Right cardiac atrium (tissue), 5 donors: ENCODE results near the gene EIF2S2. TPM values are rescaled to one million over a fixed set of nuclear protein-coding genes. Genes with fewer than 3 reads are reported as not detected.

Source experiments
- ATAC-seq, 2 donors: fragments of 200-7000 bp; cut with Tn5 transposase; one replicate each; pipeline versions ENCODE4 v1.8.0 to v1.9.1; 2020; ENCODE audit warnings: moderate library complexity in 2 of 2, mild to moderate bottlenecking in 1 of 2
- DNase-seq, 3 donors: peaks; one replicate each; pipeline ENCODE4 v3.0.0-alpha.2; 2020
- H3K27ac ChIP-seq: one replicate; pipeline ENCODE4 v1.5.1; 2013; ENCODE audit warnings: mild to moderate bottlenecking, low read length, control low read depth, moderate library complexity
- H3K27me3 ChIP-seq: one replicate; pipeline ENCODE4 v1.6.1; 2013; ENCODE audit not compliant: control insufficient read depth, insufficient read depth
- H3K4me1 ChIP-seq: one replicate; pipeline ENCODE4 v1.6.1; 2013; ENCODE audit warnings: low read length; ENCODE audit not compliant: control insufficient read depth, insufficient read depth
- H3K4me3 ChIP-seq: one replicate; pipeline ENCODE4 v1.5.1; 2013; ENCODE audit warnings: low read length, control low read depth
- H3K9me3 ChIP-seq: one replicate; pipeline ENCODE4 v1.6.1; 2013; ENCODE audit warnings: low read length; ENCODE audit not compliant: control insufficient read depth
- WGBS: extraction: QIAGEN DNeasy Blood & Tissue Kit; methylation state at CpG from one replicate; pipeline ENCODE4 v1.1.7; 2013; 5-methylcytosine and 5-hydroxymethylcytosine counted together
- intact Hi-C, 4 donors: fragments of 100-400 bp; cut with DNase I; formaldehyde crosslinking; loops; one replicate each; pipeline versions ENCODE4 v1.11.0 to v1.14.0; 2022 to 2023
- polyA plus RNA-seq: library from polyadenylated mRNA; stranded (reverse); fragments of 200-250 nt; gene quantifications from one replicate; pipeline ENCODE4 v1.2.3, GENCODE V29; 2013
- total RNA-seq, 4 donors: library from RNA; stranded (reverse); fragmentation: NEBNext Ultra II Directional; extraction: Animal tissue kit (Norgen Biotek cat#: 25700); gene quantifications; one replicate each; pipeline ENCODE4 v1.2.1, GENCODE V29; 2021
- donor health status: healthy with polysubstance abuse.
- donor health status: DM: no; HTN: yes; CAD: no.
- donor health status: DM: no; HTN: no; CAD: no.
- donor health status: DM: no; HTN: yes; CAD: no; lungs with severe emphysema.
- donor health status: DM: yes; HTN: yes; CAD: no.

The EIF2S2 gene
- total and polyA plus RNA-seq, 5 donors: 36.0 to 46.9 (median 38.4) TPM

- ATAC-seq: no peak
- 75% methylated on average over 2 of the region's 2 CpGs for WGBS
- H3K27ac ChIP-seq: no peak overlapping the region
Measured at GRCh38 chr20:34102342-34102741, 9.7 kb downstream of the EIF2S2 start.

GRCh38 chr20:34100576-34100975 is 11.5 kb downstream of the EIF2S2 start:
- H3K4me3 ChIP-seq: no peak overlapping the region
- no peaks in the 10 kb centered on the region for H3K4me1 ChIP-seq
- no peaks in the 10 kb centered on the region for H3K9me3 ChIP-seq
- ATAC-seq: no peak
- 60% methylated on average over 3 of the region's 3 CpGs for WGBS
- H3K27me3 ChIP-seq: no peaks in the 10 kb centered on the region
- H3K27ac ChIP-seq: no peak overlapping the region
- no peak for DNase-seq
- intact Hi-C loops: no loop called here

More at GRCh38 chr20:34102342-34102741, 9.7 kb downstream of the EIF2S2 start:
- Histone ChIP-seq H3K4me3 (no peak overlapping the region), H3K9me3 (no peaks in the 10 kb centered on the region), H3K27me3 (no peaks in the 10 kb centered on the region), H3K4me1 (peaks cover 3% of the 10 kb centered on the region)
- DNase-seq: no peak
- intact Hi-C loops: no loop called here

GRCh38 chr20:34099675-34100074 is 12.4 kb downstream of the EIF2S2 start:
- Histone ChIP-seq H3K27me3 (no peaks in the 10 kb centered on the region), H3K27ac (no peak overlapping the region), H3K4me1 (no peaks in the 10 kb centered on the region), H3K9me3 (no peaks in the 10 kb centered on the region), H3K4me3 (no peak overlapping the region)
- DNase-seq (no peak), ATAC-seq (no peak)
- WGBS: 87% methylated on average over 5 of the region's 5 CpGs
- intact Hi-C loops: no loop called here

GRCh38 chr20:34098570-34098969 is 13.5 kb downstream of the EIF2S2 start:
- Histone ChIP-seq H3K27ac (no peak overlapping the region), H3K27me3 (no peaks in the 10 kb centered on the region), H3K4me1 (no peaks in the 10 kb centered on the region), H3K4me3 (no peak overlapping the region), H3K9me3 (no peaks in the 10 kb centered on the region)
- intact Hi-C loops: no loop called here
- ATAC-seq (no peak), DNase-seq (no peak)
- 63% methylated on average over 3 of the region's 3 CpGs for WGBS

GRCh38 chr20:34096699-34097444 is 15.2 kb downstream of the EIF2S2 start:
- intact Hi-C loops: no loop called here
- 81% methylated on average over 9 of the region's 9 CpGs for WGBS
- Histone ChIP-seq H3K4me3 (no peak overlapping the region), H3K27ac (no peak overlapping the region), H3K27me3 (no peaks in the 10 kb centered on the region), H3K4me1 (no peaks in the 10 kb centered on the region), H3K9me3 (no peaks in the 10 kb centered on the region)
- DNase-seq: no peak
- ATAC-seq: no peak

- DNase-seq: no peak
- ATAC-seq: no peak
- H3K9me3 ChIP-seq: no peaks in the 10 kb centered on the region
- no peak overlapping the region for H3K27ac ChIP-seq
- H3K4me3 ChIP-seq: no peak overlapping the region
- no peaks in the 10 kb centered on the region for H3K4me1 ChIP-seq
- intact Hi-C loops: no loop called here
- H3K27me3 ChIP-seq: no peaks in the 10 kb centered on the region
Measured at GRCh38 chr20:34095825-34096224, 16.2 kb downstream of the EIF2S2 start.

- H3K4me1 ChIP-seq: peaks cover 2% of the 10 kb centered on the region
- H3K27ac ChIP-seq: no peak overlapping the region
- H3K9me3 ChIP-seq: no peaks in the 10 kb centered on the region
- intact Hi-C loops: no loop called here
- H3K4me3 ChIP-seq: no peak overlapping the region
- no peak for DNase-seq
- no peaks in the 10 kb centered on the region for H3K27me3 ChIP-seq
- no peak for ATAC-seq
- 91% methylated on average over 2 of the region's 2 CpGs for WGBS
Measured at GRCh38 chr20:34093895-34094294, 18.1 kb downstream of the EIF2S2 start.

GRCh38 chr20:34091637-34092200 is 20.3 kb downstream of the EIF2S2 start:
- Histone ChIP-seq H3K27me3 (no peaks in the 10 kb centered on the region), H3K4me1 (peaks cover 2% of the 10 kb centered on the region), H3K27ac (no peak overlapping the region), H3K9me3 (no peaks in the 10 kb centered on the region), H3K4me3 (no peak overlapping the region)
- no peak for DNase-seq
- 92% methylated on average over 6 of the region's 6 CpGs for WGBS
- no peak for ATAC-seq
- intact Hi-C loops: no loop called here

- 97% methylated on average over 2 of the region's 2 CpGs for WGBS
- ATAC-seq: no peak
- no peak overlapping the region for H3K27ac ChIP-seq
Measured at GRCh38 chr20:34090645-34091044, 21.4 kb downstream of the EIF2S2 start.

GRCh38 chr20:34089655-34090345 is 22.2 kb downstream of the EIF2S2 start:
- 63% methylated on average over 13 of the region's 13 CpGs for WGBS
- intact Hi-C loops: no loop called here

More at GRCh38 chr20:34090645-34091044, 21.4 kb downstream of the EIF2S2 start:
- intact Hi-C loops: no loop called here
- peaks cover 2% of the 10 kb centered on the region for H3K4me1 ChIP-seq
- DNase-seq: no peak
- no peaks in the 10 kb centered on the region for H3K27me3 ChIP-seq
- no peak overlapping the region for H3K4me3 ChIP-seq
- H3K9me3 ChIP-seq: no peaks in the 10 kb centered on the region

GRCh38 chr20:34089175-34089479 is 22.9 kb downstream of the EIF2S2 start:
- intact Hi-C loops: no loop called here
- WGBS: 78% methylated on average over 5 of the region's 5 CpGs
- H3K9me3 ChIP-seq: no peaks in the 10 kb centered on the region
- H3K27ac ChIP-seq: no peak overlapping the region
- DNase-seq (no peak), ATAC-seq (no peak)
- no peak overlapping the region for H3K4me3 ChIP-seq
- H3K4me1 ChIP-seq: peaks cover 4% of the 10 kb centered on the region
- no peaks in the 10 kb centered on the region for H3K27me3 ChIP-seq

More at GRCh38 chr20:34089655-34090345, 22.2 kb downstream of the EIF2S2 start:
- no peaks in the 10 kb centered on the region for H3K27me3 ChIP-seq
- no peak overlapping the region for H3K4me3 ChIP-seq
- no peaks in the 10 kb centered on the region for H3K9me3 ChIP-seq
- ATAC-seq (peak; percentile 61 to 78), DNase-seq (peak in 1 of 3 donors; percentile 34)
- H3K27ac ChIP-seq: peak overlapping the region; percentile 42
- peaks cover 2% of the 10 kb centered on the region for H3K4me1 ChIP-seq
